Measurements from ENCODE around the gene PHACTR1.

- no peak for TF ChIP-seq ZNF512 (tag; IDR thresholded peaks at IDR 0.05)
- no peak for TF ChIP-seq SMARCA4 (IDR thresholded peaks at IDR 0.05)
- no peak for TF ChIP-seq BRCA1 (IDR thresholded peaks at IDR 0.05)
- no peak for TF ChIP-seq BRCA1 (CRISPR knock-in tag; IDR thresholded peaks at IDR 0.05)
- TF ChIP-seq USF1 (CRISPR knock-in tag; IDR thresholded peaks at IDR 0.05), result no peak
- no peak for TF ChIP-seq CTCF (IDR thresholded peaks at IDR 0.05 in 2 of 3, conservative IDR thresholded peaks at IDR 0.05 in 1 of 3; ENCODE audit: insufficient read depth in 2 of 3, low read depth in 1 of 3, low read length in 3 of 3)
- no peak for TF ChIP-seq ZNF740 (CRISPR knock-in tag; IDR thresholded peaks at IDR 0.05)
- TF ChIP-seq ZNF740 (tag; IDR thresholded peaks at IDR 0.05), result no peak
- no peak for TF ChIP-seq PYGO2 (tag; IDR thresholded peaks at IDR 0.05)
- TF ChIP-seq HINFP (tag; conservative IDR thresholded peaks at IDR 0.05; ENCODE audit: low read depth), result no peak
- TF ChIP-seq HMBOX1 (IDR thresholded peaks at IDR 0.05), result no peak
- no peak for TF ChIP-seq NRF1 (conservative IDR thresholded peaks at IDR 0.05 in 1 of 2, IDR thresholded peaks at IDR 0.05 in 1 of 2)
- no peak for TF ChIP-seq HMG20B (CRISPR knock-in tag; IDR thresholded peaks at IDR 0.05)
These were observed 245.2 kb downstream of the PHACTR1 start for GRCh38 chr6:12961761-12962160.
